ENCODE results near the gene RBP2. TPM values are rescaled to one million over a fixed set of nuclear protein-coding genes. Genes with fewer than 3 reads are reported as not detected.

Gene RBP2
- not detected in 2 replicates for polyA plus RNA-seq

GRCh38 chr3:139476348-139476747, at the start of gene RBP2:
TSS of gene RBP2 (minus strand) at chr3:139476516. CDS start at chr3:139476459, 57 bp downstream.

Other genes starting within 250 kb of the RBP2 start
- 75.8 and 112 TPM in 2 replicates for gene MRPS22, start 132.5 kb downstream of the RBP2 start, polyA plus RNA-seq
- gene COPB2, start 86.9 kb downstream of the RBP2 start, polyA plus RNA-seq = 92.8 and 99.5 TPM in 2 replicates
- 31.6 and 73.4 TPM in 2 replicates for gene RBP1, start 63.2 kb upstream of the RBP2 start, polyA plus RNA-seq
- gene NMNAT3, start 201.5 kb upstream of the RBP2 start, polyA plus RNA-seq = 2.0 and 6.2 TPM in 2 replicates

Data from Purkinje cell (primary cell).